Vagina (tissue), 2 donors: ENCODE results near the gene MT1A. TPM values are rescaled to one million over a fixed set of nuclear protein-coding genes. Genes with fewer than 3 reads are reported as not detected.
A peak's percentile ranks its signal among the peaks of the same experiment; 100 is the strongest.

Source experiments
- DNase-seq, 2 donors: peaks; one replicate each; pipeline ENCODE4 v3.0.0-alpha.2; 2017; ENCODE audit errors: extremely low spot score in 2 of 2
- H3K27ac ChIP-seq: fragments of 200-600 bp; sonication (generic); one replicate; pipeline ENCODE4 v1.5.1; 2019
- H3K27me3 ChIP-seq: fragments of 200-600 bp; sonication (generic); one replicate; pipeline ENCODE4 v1.5.1; 2019
- H3K36me3 ChIP-seq, 2 donors: fragments of 200-600 bp; sonication (generic); one replicate each; pipeline ENCODE4 v1.5.1; 2017 to 2019
- H3K4me1 ChIP-seq: fragments of 200-600 bp; sonication (generic); one replicate; pipeline ENCODE4 v1.5.1; 2019
- H3K4me3 ChIP-seq, 2 donors: fragments of 200-600 bp; sonication (generic); 1 replicate in 1 of 2; 2 replicates in 1 of 2; pipeline ENCODE4 v1.5.1; 2016 to 2019
- H3K9me3 ChIP-seq: fragments of 200-600 bp; sonication (generic); one replicate; pipeline ENCODE4 v1.5.1; 2019
- POLR2A ChIP-seq, 2 donors: fragments of 450-650 bp; IDR thresholded peaks; one replicate each; pipeline ENCODE4 v1.6.1; 2017; ENCODE audit warnings: antibody characterized with exemption in 2 of 2, mild to moderate bottlenecking in 2 of 2, moderate library complexity in 2 of 2
- POLR2AphosphoS5 ChIP-seq, 2 donors: sonication (generic); formaldehyde crosslinking; IDR thresholded peaks; one replicate each; pipeline ENCODE4 v1.9.0; 2017; ENCODE audit warnings: antibody characterized with exemption in 2 of 2, mild to moderate bottlenecking in 2 of 2, low read depth in 1 of 2; ENCODE audit not compliant: insufficient read depth in 1 of 2
- intact Hi-C: fragments of 100-400 bp; cut with DNase I; formaldehyde crosslinking; loops from one replicate; pipeline ENCODE4 v1.15.1; 2023
- total RNA-seq: library from RNA; depleted of rRNA; stranded (reverse); fragments of >200 nt; gene quantifications from one replicate; pipeline ENCODE4 v1.2.3, GENCODE V29; 2016
- TF ChIP-seq, protein P1 (sequence below), 3 experiments: fragments of 450-650 bp in 2 of 3; fragments of 200-600 bp in 1 of 3; sonication (generic) in 1 of 3; IDR thresholded peaks; one replicate each; pipeline ENCODE4 v1.5.1; 2017 to 2019; ENCODE audit warnings: antibody characterized with exemption in 3 of 3, mild to moderate bottlenecking in 2 of 3, moderate library complexity in 2 of 3

MT1A gene
- total RNA-seq, 1 donor from 2014 or later = 110 TPM

DNA sequence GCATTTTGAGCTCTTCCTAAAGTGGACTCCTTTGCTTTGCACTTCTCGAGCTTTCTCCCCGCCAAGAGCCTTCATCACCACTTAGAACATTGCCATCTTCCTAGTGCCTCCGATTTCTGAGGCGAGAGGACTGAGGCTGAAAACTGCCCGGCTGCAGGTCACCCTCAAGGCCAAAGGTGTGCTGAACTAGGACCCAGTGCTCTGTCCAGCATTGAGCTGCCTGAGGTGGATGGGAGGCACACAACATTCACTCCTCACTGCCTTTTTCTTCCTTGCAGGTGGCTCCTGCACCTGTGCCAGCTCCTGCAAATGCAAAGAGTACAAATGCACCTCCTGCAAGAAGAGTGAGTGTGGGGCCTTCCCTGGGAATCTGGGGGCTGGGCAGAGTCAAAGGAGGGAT is 5.4 kb downstream of the MT1A start:
- H3K4me3 ChIP-seq = peak overlapping the region; percentile 27 to 35
- H3K9me3 ChIP-seq = no peaks in the 10 kb centered on the region
- H3K27ac ChIP-seq = no peak overlapping the region
- peaks cover 14% of the 10 kb centered on the region for H3K4me1 ChIP-seq
- DNase-seq = no peak
- intact Hi-C loops = no loop called here
- H3K36me3 ChIP-seq = no peaks in the 10 kb centered on the region
- H3K27me3 ChIP-seq = no peaks in the 10 kb centered on the region
- no peak for TF ChIP-seq POLR2A (IDR thresholded peaks at IDR 0.05)
- TF ChIP-seq, protein P1, sequence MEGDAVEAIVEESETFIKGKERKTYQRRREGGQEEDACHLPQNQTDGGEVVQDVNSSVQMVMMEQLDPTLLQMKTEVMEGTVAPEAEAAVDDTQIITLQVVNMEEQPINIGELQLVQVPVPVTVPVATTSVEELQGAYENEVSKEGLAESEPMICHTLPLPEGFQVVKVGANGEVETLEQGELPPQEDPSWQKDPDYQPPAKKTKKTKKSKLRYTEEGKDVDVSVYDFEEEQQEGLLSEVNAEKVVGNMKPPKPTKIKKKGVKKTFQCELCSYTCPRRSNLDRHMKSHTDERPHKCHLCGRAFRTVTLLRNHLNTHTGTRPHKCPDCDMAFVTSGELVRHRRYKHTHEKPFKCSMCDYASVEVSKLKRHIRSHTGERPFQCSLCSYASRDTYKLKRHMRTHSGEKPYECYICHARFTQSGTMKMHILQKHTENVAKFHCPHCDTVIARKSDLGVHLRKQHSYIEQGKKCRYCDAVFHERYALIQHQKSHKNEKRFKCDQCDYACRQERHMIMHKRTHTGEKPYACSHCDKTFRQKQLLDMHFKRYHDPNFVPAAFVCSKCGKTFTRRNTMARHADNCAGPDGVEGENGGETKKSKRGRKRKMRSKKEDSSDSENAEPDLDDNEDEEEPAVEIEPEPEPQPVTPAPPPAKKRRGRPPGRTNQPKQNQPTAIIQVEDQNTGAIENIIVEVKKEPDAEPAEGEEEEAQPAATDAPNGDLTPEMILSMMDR (IDR thresholded peaks at IDR 0.05) = no peak
- TF ChIP-seq POLR2AphosphoS5 (IDR thresholded peaks at IDR 0.05; ENCODE audit: insufficient read depth in 1 of 2, low read depth in 1 of 2) = no peak

DNA sequence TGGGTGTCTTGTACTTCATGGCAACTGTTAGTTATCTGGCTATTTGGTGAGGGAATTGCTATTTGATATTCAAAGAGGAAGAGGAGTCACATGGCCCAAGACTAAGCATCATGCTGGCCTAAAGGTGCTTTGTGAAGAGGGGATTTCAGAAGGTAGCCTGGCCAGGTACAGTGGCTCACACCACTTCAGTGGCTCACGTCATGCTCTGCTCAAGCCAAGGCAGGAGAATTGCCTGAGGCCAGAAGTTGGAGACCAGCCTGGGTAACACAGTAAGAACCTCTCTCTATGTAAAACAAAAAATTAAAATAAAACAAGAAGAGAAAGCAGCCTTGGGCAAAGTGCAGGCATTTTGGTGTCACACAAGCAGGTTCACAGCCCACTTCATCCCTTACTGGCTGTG is 6.8 kb downstream of the MT1A start:
- Histone ChIP-seq H3K4me3 (no peak overlapping the region), H3K36me3 (no peaks in the 10 kb centered on the region), H3K27ac (no peak overlapping the region), H3K4me1 (peaks cover 12% of the 10 kb centered on the region), H3K27me3 (no peaks in the 10 kb centered on the region), H3K9me3 (no peaks in the 10 kb centered on the region)
- TF ChIP-seq, protein P1 (IDR thresholded peaks at IDR 0.05) = no peak
- TF ChIP-seq POLR2A (IDR thresholded peaks at IDR 0.05) = no peak
- TF ChIP-seq POLR2AphosphoS5 (IDR thresholded peaks at IDR 0.05; ENCODE audit: insufficient read depth in 1 of 2, low read depth in 1 of 2) = no peak
- DNase-seq = no peak
- intact Hi-C loops = no loop called here

DNA sequence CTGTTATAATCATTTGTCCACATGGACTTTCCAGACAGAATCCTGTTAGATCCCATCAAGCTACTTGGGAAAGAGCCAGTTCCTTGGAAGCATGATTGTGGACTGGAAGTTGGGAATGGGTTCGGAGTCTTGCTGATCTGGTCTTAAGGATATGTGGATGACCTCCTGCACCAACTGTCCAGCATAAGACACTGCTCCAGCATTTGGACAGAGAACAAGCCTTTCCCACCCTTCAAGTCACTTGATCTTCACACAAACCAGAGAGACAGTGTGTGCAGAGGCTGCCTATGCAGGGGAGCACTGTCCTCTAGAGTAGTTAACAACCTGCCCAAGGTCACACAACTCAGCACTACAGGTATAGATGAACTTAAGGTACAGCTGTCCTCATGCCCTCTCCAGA is 7.4 kb downstream of the MT1A start:
- DNase-seq = no peak
- intact Hi-C loops = no loop called here
- TF ChIP-seq POLR2AphosphoS5 (IDR thresholded peaks at IDR 0.05; ENCODE audit: insufficient read depth in 1 of 2, low read depth in 1 of 2) (no peak), POLR2A (IDR thresholded peaks at IDR 0.05) (no peak)
- TF ChIP-seq, protein P1 (IDR thresholded peaks at IDR 0.05) = no peak
- H3K36me3 ChIP-seq = no peaks in the 10 kb centered on the region
- H3K4me1 ChIP-seq = peaks cover 12% of the 10 kb centered on the region
- H3K27ac ChIP-seq = no peak overlapping the region
- no peaks in the 10 kb centered on the region for H3K9me3 ChIP-seq
- no peaks in the 10 kb centered on the region for H3K27me3 ChIP-seq
- H3K4me3 ChIP-seq = no peak overlapping the region

- TF ChIP-seq POLR2AphosphoS5 (IDR thresholded peaks at IDR 0.05; ENCODE audit: insufficient read depth in 1 of 2, low read depth in 1 of 2) (no peak), POLR2A (IDR thresholded peaks at IDR 0.05) (no peak)
- TF ChIP-seq, protein P1 (IDR thresholded peaks at IDR 0.05) = no peak
- Histone ChIP-seq H3K27ac (no peak overlapping the region), H3K4me3 (no peak overlapping the region), H3K9me3 (no peaks in the 10 kb centered on the region), H3K36me3 (no peaks in the 10 kb centered on the region), H3K27me3 (no peaks in the 10 kb centered on the region), H3K4me1 (peaks cover 12% of the 10 kb centered on the region)
- DNase-seq = no peak
- intact Hi-C loops = no loop called here
These were observed 9.4 kb downstream of the MT1A start for GRCh38 chr16:56647641-56648431.

- H3K9me3 ChIP-seq = no peaks in the 10 kb centered on the region
- H3K4me1 ChIP-seq = no peaks in the 10 kb centered on the region
- no peak overlapping the region for H3K27ac ChIP-seq
- no peak for DNase-seq
- H3K36me3 ChIP-seq = no peaks in the 10 kb centered on the region
- no peak for TF ChIP-seq POLR2A (IDR thresholded peaks at IDR 0.05)
- TF ChIP-seq POLR2AphosphoS5 (IDR thresholded peaks at IDR 0.05; ENCODE audit: insufficient read depth in 1 of 2, low read depth in 1 of 2) = no peak
- intact Hi-C loops = no loop called here
- H3K4me3 ChIP-seq = no peak overlapping the region
- H3K27me3 ChIP-seq = no peaks in the 10 kb centered on the region
These were observed 10.8 kb downstream of the MT1A start for GRCh38 chr16:56649271-56649670.
